GM19193 (cell line): ENCODE results near the gene SOAT2.
A peak's percentile ranks its signal among the peaks of the same experiment; 100 is the strongest.

Source experiments
- POLR2A ChIP-seq: IDR thresholded peaks from 4 replicates; pipeline ENCODE4 v1.6.1; 2011; ENCODE audit not compliant: insufficient read depth, insufficient read length; ENCODE audit errors: extremely low read depth

Gene SOAT2, protein sequence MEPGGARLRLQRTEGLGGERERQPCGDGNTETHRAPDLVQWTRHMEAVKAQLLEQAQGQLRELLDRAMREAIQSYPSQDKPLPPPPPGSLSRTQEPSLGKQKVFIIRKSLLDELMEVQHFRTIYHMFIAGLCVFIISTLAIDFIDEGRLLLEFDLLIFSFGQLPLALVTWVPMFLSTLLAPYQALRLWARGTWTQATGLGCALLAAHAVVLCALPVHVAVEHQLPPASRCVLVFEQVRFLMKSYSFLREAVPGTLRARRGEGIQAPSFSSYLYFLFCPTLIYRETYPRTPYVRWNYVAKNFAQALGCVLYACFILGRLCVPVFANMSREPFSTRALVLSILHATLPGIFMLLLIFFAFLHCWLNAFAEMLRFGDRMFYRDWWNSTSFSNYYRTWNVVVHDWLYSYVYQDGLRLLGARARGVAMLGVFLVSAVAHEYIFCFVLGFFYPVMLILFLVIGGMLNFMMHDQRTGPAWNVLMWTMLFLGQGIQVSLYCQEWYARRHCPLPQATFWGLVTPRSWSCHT

DNA sequence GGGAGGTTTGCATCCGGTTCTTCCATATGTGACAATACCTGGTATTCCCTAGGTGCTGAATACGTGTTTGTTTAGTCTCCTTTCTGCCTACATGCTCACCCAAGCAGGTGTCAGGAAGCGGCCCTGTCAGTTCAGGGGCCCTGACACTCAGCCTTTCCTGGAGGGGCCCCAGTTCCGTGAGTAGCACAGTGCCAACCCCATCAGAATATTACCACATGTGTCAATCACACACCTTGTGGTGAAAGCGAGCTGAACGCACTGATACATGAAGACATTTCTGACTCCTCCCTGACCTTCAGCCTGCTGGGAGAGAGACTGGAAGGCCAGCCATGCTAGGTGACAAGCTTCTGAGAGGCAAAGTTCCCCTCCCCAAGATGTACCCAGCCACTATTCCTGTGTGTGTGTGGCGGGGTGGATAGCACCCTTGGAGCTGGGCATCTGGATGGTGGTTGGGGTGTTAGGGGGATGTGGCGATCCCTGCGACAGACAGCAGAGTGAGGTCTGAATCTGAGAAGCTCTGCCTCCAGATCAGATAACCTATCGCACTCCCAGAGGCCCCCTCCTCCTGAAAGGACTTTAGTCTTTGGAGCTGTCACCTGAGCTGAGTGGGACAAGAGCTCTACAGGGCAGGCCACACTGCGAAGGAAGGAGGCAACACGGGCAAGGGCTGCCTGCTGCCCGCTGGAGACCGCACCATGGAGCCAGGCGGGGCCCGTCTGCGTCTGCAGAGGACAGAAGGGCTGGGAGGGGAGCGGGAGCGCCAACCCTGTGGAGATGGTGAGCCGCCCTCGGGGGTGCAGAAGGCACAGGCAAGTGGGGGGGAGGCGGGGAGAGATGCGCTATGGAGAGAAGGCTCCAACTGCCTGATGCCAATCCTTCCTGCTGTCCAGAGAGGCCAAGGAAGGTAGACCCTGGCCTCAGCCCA lies at the start of gene SOAT2:
Gene SOAT2 (plus strand): TSS at position 604 of the 925 bp plus-strand sequence. CDS start 92 bp downstream, at position 696.
- TF ChIP-seq POLR2A = peak; percentile 11

DNA sequence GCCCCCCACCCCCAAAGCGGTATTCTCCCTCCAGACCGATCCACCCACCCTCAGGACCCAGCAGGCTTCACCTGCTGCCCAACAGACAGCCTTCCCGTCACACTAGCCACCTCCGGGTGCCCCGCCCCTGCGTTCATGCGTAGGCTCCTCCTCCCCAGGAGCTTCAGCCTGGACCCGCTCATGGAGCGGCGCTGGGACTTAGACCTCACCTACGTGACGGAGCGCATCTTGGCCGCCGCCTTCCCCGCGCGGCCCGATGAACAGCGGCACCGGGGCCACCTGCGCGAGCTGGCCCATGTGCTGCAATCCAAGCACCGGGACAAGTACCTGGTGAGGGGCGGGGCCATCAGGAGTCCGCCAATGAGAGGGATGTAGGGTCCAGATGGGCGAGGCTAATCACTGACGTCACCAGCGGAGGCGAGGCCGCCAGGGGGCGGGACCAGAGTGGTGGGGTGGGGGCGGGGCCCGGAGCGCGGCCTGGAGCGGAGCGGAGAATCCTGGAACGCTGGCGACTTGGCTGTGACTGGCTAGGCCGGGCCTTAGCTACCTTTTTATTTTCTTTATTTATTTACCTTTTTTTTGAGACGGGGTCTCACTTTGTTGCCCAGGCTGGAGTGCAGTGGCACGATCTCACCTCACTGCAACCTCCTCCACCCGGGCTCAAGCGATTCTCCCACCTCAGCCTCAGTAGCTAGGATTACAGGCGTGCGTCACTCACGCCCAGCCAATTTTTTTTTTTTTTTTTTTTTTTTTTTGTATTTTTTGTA lies 49.0 kb upstream of the SOAT2 start:
- TF ChIP-seq POLR2A = peak; percentile 20

DNA sequence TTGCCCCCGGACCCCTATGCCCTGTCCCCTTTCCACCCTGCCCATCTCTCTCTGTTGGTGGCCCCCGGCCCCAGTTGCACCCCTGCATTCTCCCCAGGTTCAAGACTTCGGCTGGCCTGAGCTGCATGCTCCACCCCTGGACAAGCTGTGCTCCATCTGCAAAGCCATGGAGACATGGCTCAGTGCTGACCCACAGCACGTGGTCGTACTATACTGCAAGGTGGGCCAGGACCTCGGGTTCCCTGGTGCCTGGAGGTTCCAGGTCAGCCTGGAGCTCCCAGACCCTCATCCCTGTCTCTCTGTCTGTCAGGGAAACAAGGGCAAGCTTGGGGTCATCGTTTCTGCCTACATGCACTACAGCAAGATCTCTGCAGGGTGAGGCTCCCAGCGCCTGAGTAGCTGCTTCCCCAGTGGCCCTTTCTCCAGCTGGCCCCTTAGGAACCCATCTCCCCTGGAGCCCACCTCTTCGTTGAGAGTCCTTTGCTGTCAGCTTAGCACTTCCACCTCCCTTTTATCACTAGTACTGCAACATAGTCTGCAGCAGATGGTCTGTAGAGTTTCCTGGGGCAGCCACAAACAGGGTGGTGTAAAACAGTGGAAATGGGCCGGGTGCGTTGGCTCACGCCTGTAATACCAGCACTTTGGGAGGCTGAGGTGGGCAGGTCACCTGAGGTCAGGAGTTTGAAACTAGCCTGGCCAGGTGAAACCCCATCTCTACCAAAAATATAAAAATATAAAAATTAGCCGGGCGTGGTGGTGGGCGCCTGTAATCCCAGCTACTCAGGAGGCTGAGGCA lies 47.6 kb upstream of the SOAT2 start:
- TF ChIP-seq POLR2A = no peak

DNA sequence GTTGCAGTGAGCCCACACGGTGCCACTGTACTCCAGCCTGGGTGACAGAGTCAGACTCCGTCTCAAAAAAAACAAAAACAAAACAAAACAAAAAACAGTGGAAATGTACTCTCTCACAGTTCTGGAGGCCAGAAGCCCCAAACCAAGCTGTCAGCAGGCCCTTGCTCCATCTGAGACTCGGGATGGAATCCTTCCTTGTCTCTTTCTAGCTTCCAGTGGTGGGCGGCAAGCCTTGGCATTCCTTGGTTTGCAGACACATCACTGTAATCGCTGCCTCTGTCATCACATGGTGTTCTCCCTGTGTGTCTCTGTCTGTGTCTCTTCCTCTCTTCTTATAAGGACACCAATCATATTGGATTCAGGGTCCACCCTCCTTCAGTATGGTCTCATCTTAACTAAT lies 47.0 kb upstream of the SOAT2 start:
- no peak for TF ChIP-seq POLR2A

DNA sequence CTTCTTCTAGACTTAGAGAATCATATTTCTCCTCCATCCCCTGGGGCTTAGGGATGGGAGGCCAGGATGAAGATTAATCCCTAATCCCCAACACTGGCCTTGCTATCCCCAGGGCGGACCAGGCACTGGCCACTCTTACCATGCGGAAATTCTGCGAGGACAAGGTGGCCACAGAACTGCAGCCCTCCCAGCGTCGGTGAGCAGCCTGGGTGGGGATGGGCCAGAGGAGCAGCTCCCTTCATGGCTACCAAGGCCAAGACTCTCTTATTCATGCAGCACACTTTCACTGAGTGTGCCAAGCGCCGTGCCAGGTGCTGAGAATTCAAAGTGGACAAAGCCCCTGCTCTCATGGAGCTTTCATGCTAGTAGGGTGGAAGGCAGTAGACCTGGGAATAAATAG lies 46.4 kb upstream of the SOAT2 start:
- no peak for TF ChIP-seq POLR2A

DNA sequence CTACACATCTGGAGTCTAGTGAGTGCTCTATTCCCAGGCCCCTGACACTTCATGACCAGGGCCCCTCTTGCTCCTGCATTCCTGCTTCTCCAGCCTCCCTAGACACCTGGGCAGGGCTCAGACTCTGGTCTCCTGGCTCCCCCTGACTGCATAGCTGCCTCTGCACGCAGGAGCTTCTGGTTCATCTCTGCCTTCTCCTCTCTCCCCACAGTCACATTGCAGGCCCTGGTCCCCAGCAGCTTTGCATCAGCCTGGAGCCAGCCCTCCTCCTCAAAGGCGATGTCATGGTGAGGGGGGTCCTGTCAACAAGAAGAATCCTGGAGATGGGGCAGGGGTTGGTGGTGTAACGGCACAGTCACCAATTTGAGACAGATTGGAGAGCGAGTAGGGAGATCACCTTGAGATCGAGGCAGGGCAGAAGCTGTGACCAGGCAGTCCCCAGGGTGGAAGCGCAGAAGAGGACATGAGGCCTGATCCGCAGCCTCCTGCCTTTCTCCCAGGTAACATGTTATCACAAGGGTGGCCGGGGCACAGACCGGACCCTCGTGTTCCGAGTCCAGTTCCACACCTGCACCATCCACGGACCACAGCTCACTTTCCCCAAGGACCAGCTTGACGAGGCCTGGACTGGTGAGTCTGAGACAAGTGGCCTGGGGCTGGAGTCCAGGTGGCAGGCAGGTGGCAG lies 45.3 kb upstream of the SOAT2 start:
- TF ChIP-seq POLR2A = no peak

DNA sequence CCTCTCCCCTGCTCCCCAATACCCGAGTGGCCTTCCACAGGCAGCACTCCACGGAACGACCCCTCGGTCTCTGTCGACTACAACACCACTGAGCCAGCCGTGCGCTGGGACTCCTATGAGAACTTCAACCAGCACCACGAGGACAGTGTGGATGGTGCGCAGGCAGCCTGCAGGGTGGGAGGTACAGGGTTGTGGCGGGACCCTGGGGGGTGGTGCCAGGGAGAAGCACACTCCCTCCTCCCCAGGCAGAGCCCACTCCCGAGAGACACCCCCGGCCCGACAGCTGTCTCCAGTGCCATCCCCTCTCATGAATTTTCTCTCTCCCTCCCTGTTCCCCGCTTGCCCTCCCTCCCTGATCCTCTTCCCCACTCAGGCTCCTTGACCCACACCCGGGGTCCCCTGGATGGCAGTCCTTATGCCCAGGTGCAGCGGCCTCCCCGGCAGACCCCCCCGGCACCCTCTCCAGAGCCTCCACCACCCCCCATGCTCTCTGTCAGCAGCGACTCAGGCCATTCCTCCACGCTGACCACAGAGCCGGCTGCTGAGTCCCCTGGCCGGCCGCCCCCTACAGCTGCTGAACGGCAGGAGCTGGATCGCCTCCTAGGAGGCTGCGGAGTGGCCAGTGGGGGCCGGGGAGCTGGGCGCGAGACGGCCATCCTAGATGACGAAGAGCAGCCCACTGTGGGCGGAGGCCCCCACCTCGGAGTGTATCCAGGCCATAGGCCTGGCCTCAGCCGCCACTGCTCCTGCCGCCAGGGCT lies 44.4 kb upstream of the SOAT2 start:
- TF ChIP-seq POLR2A = no peak

DNA sequence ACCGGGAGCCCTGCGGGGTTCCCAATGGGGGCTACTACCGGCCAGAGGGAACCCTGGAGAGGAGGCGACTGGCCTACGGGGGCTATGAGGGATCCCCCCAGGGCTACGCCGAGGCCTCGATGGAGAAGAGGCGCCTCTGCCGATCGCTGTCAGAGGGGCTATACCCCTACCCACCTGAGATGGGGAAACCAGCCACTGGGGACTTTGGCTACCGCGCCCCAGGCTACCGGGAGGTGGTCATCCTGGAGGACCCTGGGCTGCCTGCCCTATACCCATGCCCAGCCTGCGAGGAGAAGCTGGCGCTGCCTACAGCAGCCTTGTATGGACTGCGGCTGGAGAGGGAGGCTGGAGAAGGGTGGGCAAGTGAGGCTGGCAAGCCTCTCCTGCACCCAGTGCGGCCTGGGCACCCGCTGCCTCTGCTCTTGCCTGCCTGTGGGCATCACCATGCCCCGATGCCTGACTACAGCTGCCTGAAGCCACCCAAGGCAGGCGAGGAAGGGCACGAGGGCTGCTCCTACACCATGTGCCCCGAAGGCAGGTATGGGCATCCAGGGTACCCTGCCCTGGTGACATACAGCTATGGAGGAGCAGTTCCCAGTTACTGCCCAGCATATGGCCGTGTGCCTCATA lies 43.7 kb upstream of the SOAT2 start:
- no peak for TF ChIP-seq POLR2A

DNA sequence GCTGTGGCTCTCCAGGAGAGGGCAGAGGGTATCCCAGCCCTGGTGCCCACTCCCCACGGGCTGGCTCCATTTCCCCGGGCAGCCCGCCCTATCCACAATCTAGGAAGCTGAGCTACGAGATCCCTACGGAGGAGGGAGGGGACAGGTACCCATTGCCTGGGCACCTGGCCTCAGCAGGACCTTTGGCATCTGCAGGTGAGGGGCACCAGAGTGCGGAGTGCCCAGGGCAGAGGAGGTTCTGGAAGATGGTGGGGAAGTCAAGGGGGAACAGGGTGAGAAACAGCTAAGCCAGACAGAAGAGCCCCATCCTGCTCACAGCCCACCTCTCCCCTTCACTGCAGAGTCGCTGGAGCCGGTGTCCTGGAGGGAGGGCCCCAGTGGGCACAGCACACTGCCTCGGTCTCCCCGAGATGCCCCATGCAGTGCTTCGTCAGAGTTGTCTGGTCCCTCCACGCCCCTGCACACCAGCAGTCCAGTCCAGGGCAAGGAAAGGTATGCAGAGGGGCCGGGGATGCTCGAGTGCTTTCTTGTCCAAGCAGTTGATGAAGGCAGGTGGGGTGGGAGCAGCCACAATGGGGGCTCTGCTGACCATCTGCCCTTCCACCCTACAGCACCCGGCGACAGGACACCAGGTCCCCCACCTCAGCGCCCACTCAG lies 43.1 kb upstream of the SOAT2 start:
- no peak for TF ChIP-seq POLR2A

DNA sequence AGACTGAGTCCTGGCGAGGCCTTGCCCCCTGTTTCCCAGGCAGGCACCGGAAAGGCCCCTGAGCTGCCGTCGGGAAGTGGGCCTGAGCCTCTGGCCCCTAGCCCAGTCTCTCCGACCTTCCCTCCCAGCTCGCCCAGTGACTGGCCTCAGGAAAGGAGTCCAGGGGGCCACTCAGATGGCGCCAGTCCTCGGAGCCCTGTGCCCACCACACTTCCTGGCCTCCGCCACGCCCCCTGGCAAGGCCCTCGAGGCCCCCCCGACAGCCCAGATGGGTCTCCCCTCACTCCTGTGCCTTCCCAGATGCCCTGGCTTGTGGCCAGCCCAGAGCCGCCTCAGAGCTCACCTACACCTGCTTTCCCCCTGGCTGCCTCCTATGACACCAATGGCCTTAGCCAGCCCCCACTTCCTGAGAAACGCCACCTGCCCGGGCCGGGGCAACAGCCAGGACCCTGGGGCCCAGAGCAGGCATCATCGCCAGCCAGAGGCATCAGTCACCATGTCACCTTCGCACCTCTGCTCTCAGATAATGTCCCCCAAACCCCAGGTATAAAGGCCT lies 42.5 kb upstream of the SOAT2 start:
- TF ChIP-seq POLR2A = no peak

DNA sequence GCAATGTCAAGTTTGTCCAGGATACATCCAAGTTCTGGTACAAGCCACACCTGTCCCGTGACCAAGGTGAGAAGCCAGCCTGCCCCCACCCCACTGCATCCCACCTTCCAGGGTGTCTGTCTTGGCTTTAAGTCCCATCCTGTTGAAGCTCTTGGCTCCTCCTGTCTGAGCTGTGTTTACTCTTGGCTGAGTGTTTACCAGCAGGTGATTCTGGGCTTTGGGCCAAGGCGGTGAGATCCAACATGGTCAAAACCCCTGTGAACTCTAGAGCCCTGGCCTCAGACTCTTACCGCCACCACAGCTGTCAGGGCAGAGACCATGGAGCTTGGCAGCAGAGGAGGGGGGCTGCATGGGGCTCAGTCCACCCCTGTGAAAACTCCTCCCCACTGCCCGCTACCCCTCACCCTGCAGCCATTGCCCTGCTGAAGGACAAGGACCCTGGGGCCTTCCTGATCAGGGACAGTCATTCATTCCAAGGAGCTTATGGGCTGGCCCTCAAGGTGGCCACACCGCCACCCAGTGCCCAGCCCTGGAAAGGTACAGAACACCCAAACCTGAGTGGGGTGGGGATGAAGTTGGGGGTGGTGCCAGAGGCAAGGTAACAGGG lies 41.8 kb upstream of the SOAT2 start:
- no peak for TF ChIP-seq POLR2A
